CD4-positive, alpha-beta memory T cell (primary cell): ENCODE measurements around the gene SMIM41. TPM values are rescaled to one million over a fixed set of nuclear protein-coding genes. Genes with fewer than 3 reads are reported as not detected.

Experiments used
- CTCF ChIA-PET: fragments of 350-600 bp; sonication (Branson Sonifier 250); formaldehyde crosslinking; loops from one replicate; lab custom pipeline; 2021; ENCODE audit warnings: inconsistent platforms; ENCODE audit not compliant: partially characterized antibody; lab: Charles Lee
- POLR2A ChIA-PET: fragments of 350-600 bp; sonication (Branson Sonifier 250); formaldehyde crosslinking; loops from one replicate; lab custom pipeline; 2021; ENCODE audit not compliant: partially characterized antibody; lab: Charles Lee
- DNase-seq, 5 donors: peaks; one replicate each; pipeline versions ENCODE4 v3.0.0 to v3.0.0-alpha.2; 2020 to 2022; ENCODE audit warnings: mixed read lengths in 1 of 5
- H3K27ac ChIP-seq: one replicate; pipeline ENCODE4 v1.7.0; 2013; ENCODE audit warnings: low read depth, low read length
- H3K27me3 ChIP-seq: 2 replicates; pipeline ENCODE4 v1.7.0; 2013; ENCODE audit warnings: mild to moderate bottlenecking, low read length, moderate library complexity; ENCODE audit not compliant: insufficient read depth
- H3K36me3 ChIP-seq: 2 replicates; pipeline ENCODE4 v1.7.0; 2013; ENCODE audit warnings: mild to moderate bottlenecking, low read length, moderate library complexity; ENCODE audit not compliant: insufficient read depth
- H3K4me1 ChIP-seq: 2 replicates; pipeline ENCODE4 v1.7.0; 2013; ENCODE audit warnings: mild to moderate bottlenecking, low read length, moderate library complexity; ENCODE audit not compliant: insufficient read depth
- H3K4me3 ChIP-seq, 2 donors: one replicate each; pipeline ENCODE4 v1.7.0; 2013; ENCODE audit warnings: low read length in 2 of 2, mild to moderate bottlenecking in 1 of 2
- H3K9me3 ChIP-seq, 2 donors: one replicate each; pipeline ENCODE4 v1.7.0; 2013; ENCODE audit warnings: low read length in 2 of 2, control low read depth in 1 of 2; ENCODE audit not compliant: control insufficient read depth in 1 of 2
- H3K27ac Mint-ChIP-seq, 7 donors: one replicate each; pipeline ENCODE4 v1.8.0; 2020 to 2021; ENCODE audit warnings: mixed read lengths in 7 of 7, mild to moderate bottlenecking in 6 of 7, inconsistent platforms in 3 of 7, moderate library complexity in 3 of 7
- H3K27me3 Mint-ChIP-seq, 2 donors: one replicate each; pipeline ENCODE4 v1.8.0; 2020 to 2021; ENCODE audit warnings: mixed read lengths in 2 of 2
- H3K36me3 Mint-ChIP-seq, 2 donors: one replicate each; pipeline ENCODE4 v1.8.0; 2020 to 2021; ENCODE audit warnings: mixed read lengths in 2 of 2, inconsistent platforms in 1 of 2, mild to moderate bottlenecking in 1 of 2
- H3K4me1 Mint-ChIP-seq, 4 donors: one replicate each; pipeline ENCODE4 v1.8.0; 2020 to 2021; ENCODE audit warnings: mixed read lengths in 4 of 4, mild to moderate bottlenecking in 1 of 4
- H3K4me3 Mint-ChIP-seq, 8 donors: one replicate each; pipeline ENCODE4 v1.8.0; 2020 to 2021; ENCODE audit warnings: mixed read lengths in 8 of 8, mild to moderate bottlenecking in 7 of 8, moderate library complexity in 6 of 8, inconsistent platforms in 3 of 8
- H3K9me3 Mint-ChIP-seq, 8 donors: one replicate each; pipeline ENCODE4 v1.8.0; 2020 to 2021; ENCODE audit warnings: mixed read lengths in 8 of 8, mild to moderate bottlenecking in 5 of 8, inconsistent platforms in 3 of 8, moderate library complexity in 1 of 8
- intact Hi-C: fragments of 100-400 bp; cut with micrococcal nuclease; formaldehyde crosslinking; loops from one replicate; pipeline ENCODE4 v1.15.1; 2023
- polyA plus RNA-seq, 2 donors: library from polyadenylated mRNA; unstranded; fragments of 300-500 nt; fragmentation: Illumina TruSeq; gene quantifications; one replicate each; pipeline ENCODE4 v1.2.3, GENCODE V29; 2021
- total RNA-seq, 2 experiments: library from RNA; stranded (reverse); gene quantifications; one replicate each; pipeline ENCODE4 v1.2.3, GENCODE V29; 2021

SMIM41 gene
- total RNA-seq (not detected), polyA plus RNA-seq (not detected)

- Histone ChIP-seq H3K27ac (no peak within 1 kb of the TSS), H3K4me3 (no peak within 1 kb of the TSS), H3K9me3 (no peaks in the 10 kb centered on the region), H3K4me1 (peaks cover 8% of the 10 kb centered on the region), H3K27me3 (no peaks in the 10 kb centered on the region), H3K36me3 (peaks cover 30% of the 10 kb centered on the region)
- ChIA-PET CTCF (interaction anchor here (1.1 to 13.4 kb wide), 3 partner anchors 11 to 87 kb away, joined by 4 to 434 read pairs (median 5); no protein-coding TSS in a partner anchor), POLR2A (interaction anchor here (2.5 to 3.6 kb wide), 2 partner anchors 10 to 54 kb away, joined by 8 to 23 read pairs; partner anchors contain the start of gene ATG101)
- Mint-ChIP-seq H3K4me3 (no peak within 1 kb of the TSS), H3K27ac (peak within 1 kb of the TSS in 2 of 7 donors; percentile 29 to 75), H3K36me3 (peaks cover 18 to 38% of the 10 kb centered on the region in 2 donors), H3K27me3 (peaks cover 0 to 1% of the 10 kb centered on the region in 2 donors), H3K9me3 (peaks cover 0 to 1% (median 0%) of the 10 kb centered on the region in 8 donors), H3K4me1 (peaks cover 4 to 11% (median 8%) of the 10 kb centered on the region in 4 donors)
- no peak for DNase-seq
- intact Hi-C loops, result no loop called here
These were observed at the start of gene SMIM41 for GRCh38 chr12:52079576-52080402. TSS of gene SMIM41 (plus strand) at chr12:52079704. CDS start at chr12:52079780, 76 bp downstream.

- POLR2A ChIA-PET, result interaction anchor here (1.1 to 3.7 kb wide), 8 partner anchors 9 to 51 kb away, joined by 3 to 21 read pairs (median 8); partner anchors contain the start of genes ATG101 and NR4A1
- intact Hi-C loops, result no loop called here
These were observed 47.1 kb upstream of the SMIM41 start for GRCh38 chr12:52032446-52032803.

GRCh38 chr12:52032804-52033445, 46.6 kb upstream of the SMIM41 start:
- Mint-ChIP-seq H3K4me3 (peak overlapping the region; percentile 68 to 87 (median 82)), H3K36me3 (no peaks in the 10 kb centered on the region), H3K27me3 (no peaks in the 10 kb centered on the region), H3K4me1 (peaks cover 13 to 44% (median 25%) of the 10 kb centered on the region in 4 donors), H3K27ac (peak overlapping the region; percentile 86 to 98 (median 96)), H3K9me3 (peaks cover 0 to 2% (median 0%) of the 10 kb centered on the region in 8 donors)
- peak overlapping the region; percentile 3 to 36 for H3K4me3 ChIP-seq
- intact Hi-C loops, result loop anchor here (1.0 kb wide), 3 partner anchors 10 to 36 kb away; partner anchors contain the start of genes ATG101 and NR4A1
- ChIA-PET CTCF (interaction anchor here (0.9 to 20.6 kb wide), 11 partner anchors 8 to 84 kb away, joined by 3 to 1048 read pairs (median 9); partner anchors contain the start of genes ATG101, NR4A1, SMIM41 and TAMALIN), POLR2A (interaction anchor here (1.1 to 3.7 kb wide), 8 partner anchors 9 to 50 kb away, joined by 3 to 21 read pairs (median 8); partner anchors contain the start of genes ATG101 and NR4A1)
- H3K9me3 ChIP-seq, result no peaks in the 10 kb centered on the region
- H3K4me1 ChIP-seq, result peaks cover 31% of the 10 kb centered on the region
- DNase-seq, result peak; percentile 81 to 95 (median 85)
- H3K27me3 ChIP-seq, result no peaks in the 10 kb centered on the region
- H3K27ac ChIP-seq, result peak overlapping the region; percentile 54
- H3K36me3 ChIP-seq, result no peaks in the 10 kb centered on the region

More at GRCh38 chr12:52032446-52032803, 47.1 kb upstream of the SMIM41 start:
- Histone ChIP-seq H3K4me1 (peaks cover 28% of the 10 kb centered on the region), H3K27me3 (no peaks in the 10 kb centered on the region), H3K9me3 (no peaks in the 10 kb centered on the region), H3K27ac (peak overlapping the region; percentile 54), H3K4me3 (peak overlapping the region in 1 of 2 donors; percentile 3), H3K36me3 (no peaks in the 10 kb centered on the region)
- no peaks in the 10 kb centered on the region for H3K36me3 Mint-ChIP-seq
- H3K27me3 Mint-ChIP-seq, result no peaks in the 10 kb centered on the region
- H3K4me1 Mint-ChIP-seq, result peaks cover 13 to 44% (median 23%) of the 10 kb centered on the region in 4 donors
- H3K27ac Mint-ChIP-seq, result peak overlapping the region; percentile 86 to 98 (median 96)
- H3K9me3 Mint-ChIP-seq, result peaks cover 0 to 2% (median 0%) of the 10 kb centered on the region in 8 donors
- peak overlapping the region; percentile 68 to 87 (median 79) for H3K4me3 Mint-ChIP-seq
- CTCF ChIA-PET, result interaction anchor here (0.9 to 20.6 kb wide), 11 partner anchors 7 to 84 kb away, joined by 3 to 1048 read pairs (median 9); partner anchors contain the start of genes ATG101, NR4A1, SMIM41 and TAMALIN
- peak in 1 of 5 donors; percentile 43 for DNase-seq

GRCh38 chr12:52033446-52034140, 45.9 kb upstream of the SMIM41 start:
- Mint-ChIP-seq H3K9me3 (peaks cover 0 to 2% (median 0%) of the 10 kb centered on the region in 8 donors), H3K36me3 (no peaks in the 10 kb centered on the region), H3K4me3 (peak overlapping the region; percentile 68 to 87 (median 78)), H3K27me3 (no peaks in the 10 kb centered on the region), H3K27ac (peak overlapping the region; percentile 86 to 97 (median 96)), H3K4me1 (peaks cover 13 to 49% (median 30%) of the 10 kb centered on the region in 4 donors)
- H3K36me3 ChIP-seq, result no peaks in the 10 kb centered on the region
- intact Hi-C loops, result loop anchor here (1.0 kb wide), 3 partner anchors 10 to 36 kb away; partner anchors contain the start of genes ATG101 and NR4A1
- H3K27me3 ChIP-seq, result no peaks in the 10 kb centered on the region
- peak overlapping the region; percentile 54 for H3K27ac ChIP-seq
- ChIA-PET CTCF (interaction anchor here (1.2 to 20.6 kb wide), 12 partner anchors 8 to 90 kb away, joined by 3 to 1048 read pairs (median 9); partner anchors contain the start of genes ATG101, NR4A1, SMIM41 and TAMALIN), POLR2A (interaction anchor here (1.1 to 3.7 kb wide), 8 partner anchors 10 to 50 kb away, joined by 3 to 21 read pairs (median 8); partner anchors contain the start of genes ATG101 and NR4A1)
- H3K4me3 ChIP-seq, result peak overlapping the region; percentile 3 to 36
- H3K4me1 ChIP-seq, result peaks cover 31% of the 10 kb centered on the region
- no peaks in the 10 kb centered on the region for H3K9me3 ChIP-seq
- DNase-seq, result no peak

GRCh38 chr12:52035190-52035589, 44.3 kb upstream of the SMIM41 start:
- peak overlapping the region in 4 of 8 donors; percentile 17 to 59 (median 36) for H3K4me3 Mint-ChIP-seq
- Histone ChIP-seq H3K27me3 (no peaks in the 10 kb centered on the region), H3K4me3 (no peak overlapping the region), H3K36me3 (no peaks in the 10 kb centered on the region), H3K27ac (no peak overlapping the region), H3K9me3 (no peaks in the 10 kb centered on the region), H3K4me1 (peaks cover 31% of the 10 kb centered on the region)
- no peaks in the 10 kb centered on the region for H3K36me3 Mint-ChIP-seq
- H3K27ac Mint-ChIP-seq, result peak overlapping the region; percentile 85 to 96 (median 91)
- H3K27me3 Mint-ChIP-seq, result no peaks in the 10 kb centered on the region
- ChIA-PET POLR2A (interaction anchor here (0.9 to 3.7 kb wide), 2 partner anchors 10 to 12 kb away, joined by 3 to 10 read pairs; no protein-coding TSS in a partner anchor), CTCF (interaction anchor here (1.5 to 11.2 kb wide), 2 partner anchors 10 kb away, joined by 14 to 89 read pairs; no protein-coding TSS in a partner anchor)
- H3K4me1 Mint-ChIP-seq, result peaks cover 13 to 65% (median 32%) of the 10 kb centered on the region in 4 donors
- intact Hi-C loops, result no loop called here
- DNase-seq, result no peak
- peaks cover 0 to 2% (median 0%) of the 10 kb centered on the region in 8 donors for H3K9me3 Mint-ChIP-seq

GRCh38 chr12:52035926-52036325, 43.6 kb upstream of the SMIM41 start:
- no peak for DNase-seq
- intact Hi-C loops, result loop anchor here (1.0 kb wide), 1 partner anchor 11 kb away; no protein-coding TSS in a partner anchor
- Mint-ChIP-seq H3K4me3 (peak overlapping the region; percentile 12 to 85 (median 72)), H3K9me3 (peaks cover 0 to 2% (median 0%) of the 10 kb centered on the region in 8 donors), H3K27ac (peak overlapping the region; percentile 85 to 94 (median 93)), H3K27me3 (no peaks in the 10 kb centered on the region), H3K36me3 (no peaks in the 10 kb centered on the region), H3K4me1 (peaks cover 13 to 72% (median 32%) of the 10 kb centered on the region in 4 donors)
- Histone ChIP-seq H3K27ac (peak overlapping the region; percentile 57), H3K4me3 (no peak overlapping the region), H3K4me1 (peaks cover 31% of the 10 kb centered on the region), H3K27me3 (no peaks in the 10 kb centered on the region), H3K9me3 (no peaks in the 10 kb centered on the region), H3K36me3 (no peaks in the 10 kb centered on the region)
- ChIA-PET CTCF (interaction anchor here (0.9 to 11.2 kb wide), 5 partner anchors 7 to 49 kb away, joined by 3 to 89 read pairs (median 3); no protein-coding TSS in a partner anchor), POLR2A (interaction anchor here (0.9 to 2.3 kb wide), 5 partner anchors 8 to 34 kb away, joined by 3 to 12 read pairs (median 7); partner anchors contain the start of genes ATG101 and NR4A1)
